ENCODE results near the gene C1QTNF1.

C1QTNF1 gene

DNA sequence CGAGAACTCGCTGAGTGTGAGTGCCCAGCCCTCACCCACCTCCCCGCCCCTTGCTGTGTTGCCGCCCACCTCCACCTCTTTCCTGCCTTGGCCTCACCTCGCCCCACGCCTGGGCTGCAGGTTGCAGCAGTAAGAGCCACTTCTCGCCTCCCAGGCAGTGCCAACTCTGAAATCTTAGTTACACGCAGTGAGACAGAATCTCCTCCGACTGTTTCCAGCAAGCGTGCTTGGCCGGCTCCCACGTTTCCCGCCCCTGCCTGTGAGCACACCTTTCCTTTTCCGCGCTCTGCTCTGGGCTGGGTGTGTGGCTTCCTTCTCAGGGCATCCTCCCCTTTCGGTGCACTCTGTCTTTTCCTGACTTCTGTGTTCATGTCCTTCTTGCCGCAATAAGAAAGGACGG is 56.4 kb downstream of the C1QTNF1 start:
- DNase-seq (ENCODE audit: low read depth), result no peak

DNA sequence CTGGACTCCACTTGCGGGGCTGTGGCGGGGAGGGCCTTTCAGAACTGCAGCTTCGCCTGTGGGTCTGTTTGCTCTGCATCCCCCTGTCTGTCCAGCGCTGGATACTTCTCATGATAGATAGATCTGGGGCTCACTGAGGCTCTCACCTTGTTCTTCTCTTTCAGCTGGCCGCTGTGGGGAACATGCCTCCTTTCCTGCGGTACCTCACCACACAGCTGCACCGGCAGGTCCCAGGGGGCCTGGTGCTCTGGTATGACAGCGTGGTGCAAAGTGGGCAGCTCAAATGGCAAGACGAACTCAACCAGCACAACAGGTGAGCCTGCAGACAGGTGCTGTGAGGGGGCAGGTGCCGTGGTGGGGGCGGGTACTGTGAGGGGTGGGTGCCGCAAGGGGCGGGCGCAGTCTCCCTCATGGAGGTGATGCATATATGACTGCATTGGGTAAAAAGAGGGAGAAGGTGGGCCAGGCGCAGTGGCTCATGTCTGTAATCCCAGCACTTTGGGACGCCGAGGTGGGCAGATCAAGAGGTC is 56.9 kb downstream of the C1QTNF1 start:
- DNase-seq (ENCODE audit: low read depth), result no peak

DNA sequence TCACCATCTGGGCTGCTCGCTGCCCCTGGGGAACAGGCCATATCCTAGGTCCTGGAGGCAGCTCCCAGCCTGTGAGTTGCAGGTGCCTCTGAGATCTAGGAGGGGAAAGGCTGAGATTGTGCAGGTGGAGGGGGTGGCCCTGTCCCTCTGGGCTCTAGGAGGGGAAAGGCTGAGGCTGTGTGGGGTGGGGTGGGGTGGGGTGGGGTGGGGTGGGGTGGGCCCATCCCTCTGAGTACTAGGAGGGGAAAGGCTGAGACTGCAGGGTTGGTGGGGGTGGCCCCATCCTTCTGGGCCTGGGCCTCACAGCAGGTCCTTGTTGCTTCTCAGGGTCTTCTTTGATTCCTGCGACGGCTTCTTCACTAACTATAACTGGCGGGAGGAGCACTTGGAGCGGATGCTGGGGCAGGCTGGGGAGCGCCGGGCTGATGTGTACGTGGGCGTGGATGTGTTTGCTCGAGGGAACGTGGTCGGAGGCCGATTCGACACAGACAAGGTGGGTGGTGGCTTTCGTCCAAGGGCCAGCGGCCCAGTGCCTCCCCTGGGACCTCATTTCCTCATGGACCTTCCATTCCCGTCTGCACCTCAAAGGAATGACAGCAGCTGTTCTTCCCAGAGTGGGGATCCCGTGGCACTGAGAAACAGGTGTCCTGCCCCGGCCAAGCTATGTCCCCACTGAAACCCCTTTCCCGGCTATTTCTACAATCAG is 57.8 kb downstream of the C1QTNF1 start:
- no peak for DNase-seq (ENCODE audit: low read depth)

DNA sequence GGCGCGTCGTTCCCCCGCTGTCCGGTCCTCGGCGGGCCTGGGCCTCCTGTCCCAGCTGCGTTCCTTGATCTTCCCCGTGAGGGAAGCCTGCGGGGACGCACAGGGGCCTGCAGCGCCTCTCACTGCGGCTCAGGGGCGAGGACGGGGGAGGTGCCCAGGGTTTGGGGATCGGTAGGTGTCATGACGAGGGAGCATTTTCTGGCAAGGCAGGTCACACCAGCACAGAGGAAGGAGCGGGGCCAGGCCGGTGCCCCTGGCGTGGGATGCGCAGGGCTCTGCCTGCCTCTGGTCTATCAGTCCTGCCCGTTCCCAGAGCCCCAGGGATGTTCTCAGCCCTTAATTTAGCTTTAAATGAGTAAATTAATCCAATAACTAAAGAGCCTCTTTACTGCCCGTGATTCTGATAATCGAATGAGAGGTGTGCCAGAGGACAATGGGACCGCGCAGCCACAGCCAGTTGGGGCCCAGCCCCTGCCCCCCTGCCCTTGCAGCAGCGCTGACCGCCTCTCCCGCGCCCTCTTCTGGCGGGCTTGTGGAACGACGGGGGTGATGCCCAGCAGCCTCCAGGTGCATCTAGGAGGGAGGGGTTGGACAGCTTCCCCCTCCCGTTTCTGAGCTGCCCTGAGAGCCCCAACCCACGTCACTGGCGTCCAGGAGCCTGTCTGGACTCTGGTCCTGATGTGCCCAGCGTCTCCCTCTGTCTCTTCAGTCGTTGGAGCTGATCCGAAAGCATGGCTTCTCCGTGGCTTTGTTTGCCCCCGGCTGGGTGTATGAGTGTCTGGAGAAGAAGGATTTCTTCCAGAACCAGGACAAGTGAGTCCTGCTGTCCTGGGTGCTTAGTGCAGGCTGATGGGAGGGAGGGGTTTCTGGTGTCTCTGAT is 58.6 kb downstream of the C1QTNF1 start:
- no peak for DNase-seq (ENCODE audit: low read depth)

DNA sequence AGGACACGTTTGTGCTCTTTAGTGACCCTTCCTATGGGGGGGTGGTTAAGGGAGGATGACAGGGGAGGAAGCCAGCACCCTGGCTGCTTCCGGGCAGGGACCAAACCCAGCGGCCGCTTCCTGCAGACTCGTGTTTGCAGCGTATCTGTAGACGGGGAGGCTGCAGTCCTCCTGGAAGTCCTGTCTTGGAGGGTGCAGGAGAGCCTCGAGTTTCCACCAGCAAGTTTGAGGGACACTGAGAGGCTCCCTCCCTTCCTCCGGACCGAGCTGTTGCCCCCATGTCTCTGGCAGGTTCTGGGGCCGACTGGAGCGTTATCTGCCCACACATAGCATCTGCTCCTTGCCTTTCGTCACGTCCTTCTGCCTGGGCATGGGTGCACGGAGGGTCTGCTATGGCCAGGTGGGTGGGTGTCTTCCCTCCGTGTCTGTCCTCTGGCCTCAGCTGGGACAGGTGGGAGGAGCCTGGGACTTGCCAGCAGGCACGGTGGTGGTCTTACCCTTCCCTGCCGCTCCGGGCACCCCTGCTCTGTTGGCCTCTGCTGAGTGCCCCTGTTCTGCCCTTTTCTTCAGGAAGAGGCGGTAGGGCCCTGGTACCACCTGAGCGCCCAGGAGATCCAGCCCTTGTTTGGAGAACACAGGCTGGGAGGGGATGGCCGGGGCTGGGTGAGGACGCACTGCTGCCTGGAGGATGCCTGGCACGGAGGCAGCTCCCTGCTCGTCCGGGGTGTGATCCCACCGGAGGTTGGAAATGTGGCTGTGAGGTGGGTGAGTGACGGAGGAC is 59.4 kb downstream of the C1QTNF1 start:
- DNase-seq (ENCODE audit: low read depth), result no peak

DNA sequence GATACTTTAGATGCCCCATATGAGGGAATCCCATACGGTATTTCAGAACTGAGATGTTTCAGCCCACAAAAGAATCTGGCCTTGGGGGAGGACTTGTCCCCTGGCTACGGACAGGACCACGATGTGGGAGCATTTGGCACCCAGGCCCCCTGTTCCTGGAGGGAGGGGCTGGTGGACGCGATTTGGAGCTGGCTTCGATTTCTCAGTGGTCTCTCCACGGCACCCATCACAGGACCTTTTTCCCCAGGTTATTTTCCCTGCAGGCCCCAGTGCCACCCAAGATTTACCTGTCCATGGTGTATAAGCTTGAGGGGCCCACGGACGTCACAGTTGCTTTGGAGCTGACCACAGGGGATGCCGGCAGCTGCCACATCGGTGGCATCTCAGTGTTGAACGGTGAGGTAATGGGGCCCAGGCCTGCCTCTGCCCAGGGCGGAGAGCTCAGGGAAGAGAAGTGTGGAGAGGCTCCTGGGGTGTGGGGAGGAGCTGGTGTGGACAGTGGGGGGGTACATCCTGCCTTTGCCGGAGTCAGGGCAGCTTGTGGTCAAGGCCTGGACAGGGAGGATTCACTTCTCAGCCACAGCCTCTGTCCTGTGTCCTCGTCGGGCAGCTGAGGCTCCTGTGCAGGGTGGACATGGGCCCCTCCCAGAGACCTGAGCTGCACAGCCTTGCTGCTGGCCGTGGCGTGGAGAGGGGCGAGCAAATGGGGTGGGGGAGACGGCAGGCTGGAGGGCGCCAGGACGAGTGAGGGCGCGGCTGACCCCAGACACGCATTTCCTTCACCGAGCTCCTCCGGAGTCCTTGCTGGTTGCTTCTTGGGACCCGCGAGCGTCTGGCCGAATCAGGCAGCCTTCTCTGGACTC is 60.6 kb downstream of the C1QTNF1 start:
- no peak for DNase-seq (ENCODE audit: low read depth)

DNA sequence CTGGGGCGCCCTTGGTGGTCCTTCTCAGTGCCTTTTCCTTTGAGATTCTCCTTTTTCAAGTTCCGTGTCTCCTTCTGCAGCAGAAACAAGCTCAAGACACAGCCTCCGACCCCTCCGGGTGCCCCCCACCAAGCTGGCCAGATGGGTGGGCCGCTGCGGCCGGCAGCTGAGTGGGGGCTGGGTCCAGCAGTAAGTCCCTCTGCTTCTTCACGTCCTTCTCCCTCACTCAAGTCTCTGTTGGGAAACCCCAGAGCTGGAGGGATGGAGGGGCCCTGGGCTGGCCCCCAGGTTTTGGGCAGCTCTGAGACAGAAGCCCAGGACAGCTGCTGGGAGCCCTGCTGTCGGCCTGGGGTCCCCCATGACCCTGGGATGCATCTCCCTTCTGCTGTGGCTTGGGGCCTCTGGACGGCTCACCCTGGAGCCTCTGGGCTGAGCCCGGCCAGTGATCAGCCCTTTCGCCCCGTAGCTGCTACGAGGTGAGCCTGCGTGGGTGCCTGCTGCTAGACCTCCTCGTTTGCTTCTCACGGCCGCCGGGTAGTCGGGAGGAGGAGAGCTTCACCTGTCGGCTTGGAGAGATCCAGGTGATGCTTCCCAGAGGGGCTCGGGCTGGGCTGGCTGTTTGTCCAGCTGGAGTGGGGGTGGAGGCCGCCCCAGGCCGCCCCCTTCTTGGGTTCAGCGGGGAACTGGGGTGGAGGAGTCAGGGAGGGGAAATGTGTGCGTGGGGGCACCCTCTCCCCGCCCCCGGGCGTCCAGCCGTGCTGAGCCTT is 61.4 kb downstream of the C1QTNF1 start:
- DNase-seq (ENCODE audit: low read depth), result no peak

DNA sequence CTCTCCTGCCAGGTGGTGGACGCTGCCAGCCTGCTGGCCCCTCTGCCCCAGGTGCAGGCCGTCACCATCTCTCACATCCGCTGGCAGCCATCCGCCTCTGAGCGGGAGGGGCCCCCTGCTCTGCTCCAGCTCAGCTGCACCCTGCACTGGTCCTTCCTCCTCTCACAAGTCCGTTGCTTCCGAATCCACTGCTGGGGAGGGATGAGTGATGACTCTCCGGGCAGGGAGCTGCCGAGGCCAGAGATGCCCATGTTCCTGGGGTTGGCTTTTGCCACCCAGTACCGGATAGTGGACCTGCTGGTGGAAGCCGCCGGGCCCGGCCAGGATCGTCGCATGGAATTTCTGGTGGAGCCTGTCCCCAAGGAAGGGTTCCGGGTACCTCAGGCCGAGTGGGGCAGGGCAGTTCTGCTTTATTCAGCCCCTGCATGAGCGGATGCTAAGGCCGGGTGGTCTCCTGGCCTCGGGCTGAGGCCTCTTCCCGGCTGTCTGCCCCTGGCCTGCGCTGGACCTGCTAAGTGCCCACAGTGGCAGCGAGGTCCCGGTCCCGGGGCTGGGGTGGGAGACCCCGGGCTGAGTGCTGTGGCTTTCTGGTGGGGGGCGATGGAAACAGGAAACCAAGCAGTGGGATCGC is 62.1 kb downstream of the C1QTNF1 start:
- no peak for DNase-seq (ENCODE audit: low read depth)

DNA sequence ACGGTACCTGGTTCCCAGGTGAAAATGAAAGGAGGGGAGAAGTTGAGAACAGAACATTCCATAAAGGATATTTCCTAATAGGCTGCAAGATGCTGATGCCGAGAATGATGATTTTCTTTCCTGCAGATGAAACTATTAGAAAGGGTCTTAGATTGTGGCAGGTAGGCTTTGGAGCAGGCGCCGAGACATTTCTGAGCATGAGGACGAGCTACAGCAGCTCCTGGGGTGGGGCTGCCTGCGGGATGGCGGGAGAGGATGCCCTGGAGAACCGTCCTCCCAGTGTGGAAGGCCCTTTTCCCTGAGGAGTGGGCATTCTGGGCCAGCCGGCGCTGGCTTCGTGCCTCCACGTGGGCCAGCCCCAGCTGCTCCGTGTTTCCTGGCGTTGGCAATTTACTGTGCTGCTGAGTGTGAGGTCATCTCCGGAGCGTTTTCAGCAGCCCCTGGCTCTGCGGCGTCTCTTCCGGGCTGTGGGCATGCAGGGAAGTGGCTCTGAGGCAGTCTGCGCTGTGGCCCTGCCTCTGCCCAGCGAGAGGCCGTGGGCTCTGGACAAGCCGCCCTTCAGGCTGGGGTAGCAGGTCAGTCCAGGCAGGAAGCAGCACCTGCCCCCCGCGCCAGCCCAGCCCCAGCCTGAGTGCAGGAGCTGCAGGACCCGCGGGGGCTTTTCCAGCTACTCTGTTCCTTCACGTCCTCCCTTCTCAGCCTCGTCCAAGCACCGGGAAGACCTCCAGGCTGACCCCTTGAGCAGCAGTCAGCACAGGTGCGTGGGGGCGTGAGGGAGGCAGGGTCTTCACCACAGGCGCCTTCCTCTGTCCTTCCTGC is 62.8 kb downstream of the C1QTNF1 start:
- no peak for DNase-seq (ENCODE audit: low read depth)

DNA sequence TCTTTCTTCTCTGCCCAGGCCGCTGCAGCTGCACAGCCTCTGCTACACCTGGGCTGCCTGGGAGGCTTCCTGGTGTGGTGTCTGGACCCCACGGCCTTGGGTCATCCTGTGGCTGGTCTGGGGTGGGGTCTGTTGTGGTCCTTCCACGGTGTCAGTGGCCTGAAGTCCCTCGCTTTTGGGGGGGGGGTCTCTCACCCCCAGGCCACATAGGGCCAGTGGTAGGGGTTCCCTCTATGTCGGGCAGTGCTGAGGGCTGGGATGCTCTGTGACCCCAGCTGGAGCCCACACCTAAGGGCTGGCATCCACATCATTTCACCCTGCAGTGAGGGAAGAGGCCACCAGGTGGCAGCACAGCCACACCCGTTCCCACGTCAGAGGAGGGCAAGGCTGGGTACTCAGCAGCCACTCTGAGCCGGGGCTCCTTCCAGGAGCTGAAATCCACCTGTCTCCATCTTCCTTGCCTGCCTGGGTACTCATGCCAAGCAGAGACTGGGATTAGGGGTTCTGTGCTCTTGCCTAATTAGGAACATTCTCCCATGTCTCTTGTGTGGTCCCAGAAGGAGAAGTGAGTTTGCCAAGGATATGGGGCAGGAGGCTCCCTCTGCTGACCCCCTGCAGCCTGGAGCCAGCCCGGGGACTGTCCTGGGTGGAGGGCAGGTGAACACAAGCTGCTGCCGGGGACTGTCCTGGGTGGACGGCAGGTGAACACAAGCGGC is 63.6 kb downstream of the C1QTNF1 start:
- no peak for DNase-seq (ENCODE audit: low read depth)

DNA sequence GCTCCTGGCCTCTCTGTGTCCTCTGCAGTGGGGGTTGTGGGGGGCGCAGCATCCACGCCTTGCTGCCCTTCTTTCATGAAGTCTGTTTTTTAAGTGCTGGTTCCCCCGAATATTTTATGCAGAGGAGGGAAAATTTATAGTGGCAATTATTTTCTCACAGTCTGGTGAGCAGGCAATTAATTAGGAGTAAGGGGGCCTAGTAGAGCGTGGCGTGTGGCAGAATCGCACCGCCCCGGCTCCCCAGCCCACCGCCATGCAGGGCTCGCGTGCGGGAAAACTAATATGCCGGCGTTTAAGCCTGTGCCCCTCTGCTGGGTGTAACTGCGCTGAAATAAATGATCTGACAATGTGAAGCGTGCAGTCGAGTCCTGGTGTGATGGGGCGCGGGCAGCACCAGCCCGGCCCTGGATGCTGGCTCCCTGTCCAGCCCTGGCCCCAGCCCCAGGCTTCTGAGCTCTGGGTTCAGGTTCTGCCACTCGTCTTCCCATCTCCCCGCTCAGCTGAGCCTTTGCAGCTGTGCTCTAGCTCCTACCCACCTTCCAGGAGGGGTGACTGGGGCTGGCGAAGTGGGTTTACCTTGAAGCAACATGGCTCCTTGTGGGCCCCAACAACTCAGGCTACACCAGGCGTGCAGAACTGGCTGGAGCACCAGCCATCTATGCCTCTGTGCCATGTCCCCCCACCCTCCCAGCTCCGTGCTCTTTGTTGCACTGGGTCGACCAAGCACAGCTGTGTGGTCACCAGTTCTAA is 64.5 kb downstream of the C1QTNF1 start:
- DNase-seq (ENCODE audit: low read depth), result no peak

DNA sequence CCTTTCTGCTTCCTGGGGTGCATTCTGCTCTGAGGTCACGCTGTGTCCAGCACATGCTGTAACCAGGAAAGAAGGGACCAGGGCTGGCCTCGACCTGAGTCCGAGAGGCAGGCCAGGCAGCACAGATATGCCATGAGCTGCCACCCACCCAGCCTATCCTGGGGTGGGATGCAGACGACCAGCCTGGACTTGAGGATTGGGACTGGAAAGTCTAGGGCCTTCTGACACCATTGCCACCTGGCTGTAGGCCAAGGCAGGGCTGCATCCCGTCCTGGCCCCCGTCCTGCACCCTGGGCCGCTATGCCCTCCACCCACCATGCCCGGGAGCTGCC is 65.0 kb downstream of the C1QTNF1 start:
- DNase-seq (ENCODE audit: low read depth), result no peak

DNA sequence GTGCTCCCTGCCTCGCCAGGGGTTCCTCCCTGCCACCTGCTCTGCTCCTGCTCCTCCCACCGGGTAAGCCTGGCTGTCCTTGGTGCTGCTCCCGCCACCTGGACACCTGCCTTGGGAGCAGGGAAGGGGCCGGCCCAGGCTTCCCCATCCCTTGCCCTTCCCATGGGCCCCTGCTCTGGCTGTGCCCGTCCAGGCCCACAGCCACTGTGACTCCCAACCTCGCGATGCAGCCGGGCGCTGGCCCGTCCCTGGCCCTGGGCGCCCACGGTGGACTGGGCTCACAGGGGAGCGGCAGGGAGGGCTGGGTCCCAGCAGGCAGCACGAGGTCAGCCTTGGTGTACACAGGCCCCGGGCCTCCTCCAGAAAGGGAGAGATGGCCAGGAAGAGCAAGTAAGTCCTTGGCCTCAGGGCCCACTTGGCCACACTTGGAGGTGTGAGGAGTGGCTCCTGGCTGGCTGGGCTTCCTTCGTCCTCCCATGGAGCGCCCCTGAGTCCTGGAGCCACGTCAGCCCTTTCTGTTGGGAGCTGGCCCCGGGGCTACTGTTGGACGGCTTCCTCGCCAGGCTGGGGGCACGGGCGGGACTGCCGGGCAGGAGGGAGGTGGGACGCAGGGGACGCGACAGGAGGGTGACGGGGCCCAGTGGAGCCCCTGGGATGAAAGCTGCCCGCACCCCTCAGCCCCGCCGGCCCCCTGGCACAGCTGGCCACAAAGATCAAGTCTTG is 65.9 kb downstream of the C1QTNF1 start:
- DNase-seq (ENCODE audit: low read depth), result no peak

DNA sequence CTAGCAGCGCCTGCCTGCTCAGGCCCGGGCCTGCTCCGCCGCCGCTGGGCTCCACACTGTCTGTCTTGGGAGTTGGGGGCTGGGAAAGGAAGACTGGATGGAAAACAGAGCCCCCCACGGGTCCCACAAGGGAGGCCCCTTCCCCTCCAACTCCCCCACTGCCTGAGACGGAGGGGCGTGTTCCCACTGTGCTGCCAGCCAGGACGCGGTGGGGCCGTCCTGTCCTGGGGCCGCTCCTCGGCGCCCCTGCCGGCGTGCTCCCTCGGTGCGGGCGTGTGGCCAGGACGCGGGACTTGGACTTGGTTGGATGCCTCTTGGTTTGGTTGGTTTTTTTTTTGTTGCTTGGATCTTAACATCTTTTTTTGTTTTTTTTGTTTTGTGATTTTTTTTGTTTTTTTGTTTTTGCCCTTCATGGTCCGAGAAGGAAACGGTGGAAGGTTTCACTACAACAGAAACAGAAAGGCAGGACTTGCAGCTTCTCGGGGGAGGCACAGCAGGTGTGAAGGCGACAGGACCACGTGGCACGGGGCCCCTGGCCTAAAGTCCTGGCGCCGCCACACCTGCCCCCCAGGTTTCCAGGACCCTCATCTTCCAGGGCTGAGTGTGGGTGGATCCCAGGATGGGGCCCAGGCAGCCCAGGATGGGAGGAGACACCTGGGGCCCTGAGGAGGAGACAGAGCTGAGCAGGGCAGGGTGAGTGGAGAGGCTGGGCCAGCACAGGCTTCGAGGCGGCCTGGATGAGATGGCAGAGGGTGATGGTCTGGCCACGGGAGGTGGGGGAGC is 66.7 kb downstream of the C1QTNF1 start:
- no peak for DNase-seq (ENCODE audit: low read depth)

DNA sequence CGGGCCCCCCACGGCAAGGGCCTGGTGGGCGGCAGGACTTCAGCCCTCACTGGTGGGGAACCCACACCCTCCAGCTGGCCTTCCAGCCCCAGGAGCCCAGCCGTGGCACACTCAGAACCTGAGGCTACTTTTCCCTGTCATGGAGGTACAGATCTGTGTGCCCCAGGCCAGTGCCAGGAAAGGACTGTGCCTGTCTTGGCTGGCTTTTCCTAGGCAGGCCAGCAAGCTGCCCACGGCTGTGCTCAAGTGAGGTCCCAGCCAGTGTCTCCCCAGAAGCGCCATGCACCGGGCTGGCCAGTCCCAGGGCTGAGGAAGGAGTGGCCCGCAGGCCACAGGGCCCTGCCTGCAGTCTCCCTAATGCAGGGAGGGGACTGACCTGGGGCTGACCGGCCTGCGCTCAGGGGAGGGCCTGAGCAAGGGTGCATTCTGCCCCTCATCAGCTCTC is 67.3 kb downstream of the C1QTNF1 start:
- no peak for DNase-seq (ENCODE audit: low read depth)

DNA sequence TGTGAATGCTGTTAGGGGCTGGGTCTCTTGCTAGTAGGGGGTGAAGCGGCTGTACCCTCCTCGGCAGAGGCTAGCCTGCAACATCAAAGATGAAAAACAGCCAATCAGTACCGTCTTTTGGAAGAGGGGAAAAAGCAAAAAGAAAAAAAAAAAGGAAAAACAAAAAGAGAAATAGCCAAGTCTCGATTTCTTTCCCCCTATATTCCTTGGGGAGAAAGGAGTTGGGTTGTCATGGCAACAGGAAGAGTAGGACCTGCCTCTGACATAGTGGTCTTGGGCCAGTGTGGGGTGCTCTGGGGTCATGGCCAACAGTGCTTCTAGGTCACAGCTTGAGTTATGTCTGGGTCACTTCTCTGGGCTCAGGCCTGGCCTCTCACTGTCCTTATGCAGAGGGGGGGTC is 68.6 kb downstream of the C1QTNF1 start:
- no peak for DNase-seq (ENCODE audit: low read depth)

DNA sequence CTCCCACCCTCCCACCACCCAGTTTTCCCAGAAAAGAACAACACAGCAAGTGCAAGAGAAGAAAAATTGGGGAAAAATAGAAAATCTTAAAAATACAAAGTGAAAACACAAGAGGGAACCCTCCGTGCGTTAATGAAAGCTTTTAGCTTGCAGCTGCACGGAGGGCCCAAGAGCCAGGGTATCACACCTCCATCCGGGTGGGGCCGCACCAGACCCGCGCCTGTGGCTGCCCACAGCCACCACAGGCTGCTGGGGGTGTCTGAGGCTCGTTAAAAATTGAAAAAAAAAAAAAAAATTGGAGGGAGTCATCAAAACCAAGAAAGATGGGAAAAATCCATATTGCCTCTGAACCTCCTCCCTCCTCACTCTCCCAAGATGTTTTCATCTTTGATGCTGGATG is 69.3 kb downstream of the C1QTNF1 start:
- no peak for DNase-seq (ENCODE audit: low read depth)
